ENCODE measurements around the gene POU6F2. TPM values are rescaled to one million over a fixed set of nuclear protein-coding genes. Genes with fewer than 3 reads are reported as not detected.

Gene POU6F2
- total and polyA plus RNA-seq, 2 experiments from 2014 or later, result 7.2 to 7.3 TPM

- TF ChIP-seq, protein P1, sequence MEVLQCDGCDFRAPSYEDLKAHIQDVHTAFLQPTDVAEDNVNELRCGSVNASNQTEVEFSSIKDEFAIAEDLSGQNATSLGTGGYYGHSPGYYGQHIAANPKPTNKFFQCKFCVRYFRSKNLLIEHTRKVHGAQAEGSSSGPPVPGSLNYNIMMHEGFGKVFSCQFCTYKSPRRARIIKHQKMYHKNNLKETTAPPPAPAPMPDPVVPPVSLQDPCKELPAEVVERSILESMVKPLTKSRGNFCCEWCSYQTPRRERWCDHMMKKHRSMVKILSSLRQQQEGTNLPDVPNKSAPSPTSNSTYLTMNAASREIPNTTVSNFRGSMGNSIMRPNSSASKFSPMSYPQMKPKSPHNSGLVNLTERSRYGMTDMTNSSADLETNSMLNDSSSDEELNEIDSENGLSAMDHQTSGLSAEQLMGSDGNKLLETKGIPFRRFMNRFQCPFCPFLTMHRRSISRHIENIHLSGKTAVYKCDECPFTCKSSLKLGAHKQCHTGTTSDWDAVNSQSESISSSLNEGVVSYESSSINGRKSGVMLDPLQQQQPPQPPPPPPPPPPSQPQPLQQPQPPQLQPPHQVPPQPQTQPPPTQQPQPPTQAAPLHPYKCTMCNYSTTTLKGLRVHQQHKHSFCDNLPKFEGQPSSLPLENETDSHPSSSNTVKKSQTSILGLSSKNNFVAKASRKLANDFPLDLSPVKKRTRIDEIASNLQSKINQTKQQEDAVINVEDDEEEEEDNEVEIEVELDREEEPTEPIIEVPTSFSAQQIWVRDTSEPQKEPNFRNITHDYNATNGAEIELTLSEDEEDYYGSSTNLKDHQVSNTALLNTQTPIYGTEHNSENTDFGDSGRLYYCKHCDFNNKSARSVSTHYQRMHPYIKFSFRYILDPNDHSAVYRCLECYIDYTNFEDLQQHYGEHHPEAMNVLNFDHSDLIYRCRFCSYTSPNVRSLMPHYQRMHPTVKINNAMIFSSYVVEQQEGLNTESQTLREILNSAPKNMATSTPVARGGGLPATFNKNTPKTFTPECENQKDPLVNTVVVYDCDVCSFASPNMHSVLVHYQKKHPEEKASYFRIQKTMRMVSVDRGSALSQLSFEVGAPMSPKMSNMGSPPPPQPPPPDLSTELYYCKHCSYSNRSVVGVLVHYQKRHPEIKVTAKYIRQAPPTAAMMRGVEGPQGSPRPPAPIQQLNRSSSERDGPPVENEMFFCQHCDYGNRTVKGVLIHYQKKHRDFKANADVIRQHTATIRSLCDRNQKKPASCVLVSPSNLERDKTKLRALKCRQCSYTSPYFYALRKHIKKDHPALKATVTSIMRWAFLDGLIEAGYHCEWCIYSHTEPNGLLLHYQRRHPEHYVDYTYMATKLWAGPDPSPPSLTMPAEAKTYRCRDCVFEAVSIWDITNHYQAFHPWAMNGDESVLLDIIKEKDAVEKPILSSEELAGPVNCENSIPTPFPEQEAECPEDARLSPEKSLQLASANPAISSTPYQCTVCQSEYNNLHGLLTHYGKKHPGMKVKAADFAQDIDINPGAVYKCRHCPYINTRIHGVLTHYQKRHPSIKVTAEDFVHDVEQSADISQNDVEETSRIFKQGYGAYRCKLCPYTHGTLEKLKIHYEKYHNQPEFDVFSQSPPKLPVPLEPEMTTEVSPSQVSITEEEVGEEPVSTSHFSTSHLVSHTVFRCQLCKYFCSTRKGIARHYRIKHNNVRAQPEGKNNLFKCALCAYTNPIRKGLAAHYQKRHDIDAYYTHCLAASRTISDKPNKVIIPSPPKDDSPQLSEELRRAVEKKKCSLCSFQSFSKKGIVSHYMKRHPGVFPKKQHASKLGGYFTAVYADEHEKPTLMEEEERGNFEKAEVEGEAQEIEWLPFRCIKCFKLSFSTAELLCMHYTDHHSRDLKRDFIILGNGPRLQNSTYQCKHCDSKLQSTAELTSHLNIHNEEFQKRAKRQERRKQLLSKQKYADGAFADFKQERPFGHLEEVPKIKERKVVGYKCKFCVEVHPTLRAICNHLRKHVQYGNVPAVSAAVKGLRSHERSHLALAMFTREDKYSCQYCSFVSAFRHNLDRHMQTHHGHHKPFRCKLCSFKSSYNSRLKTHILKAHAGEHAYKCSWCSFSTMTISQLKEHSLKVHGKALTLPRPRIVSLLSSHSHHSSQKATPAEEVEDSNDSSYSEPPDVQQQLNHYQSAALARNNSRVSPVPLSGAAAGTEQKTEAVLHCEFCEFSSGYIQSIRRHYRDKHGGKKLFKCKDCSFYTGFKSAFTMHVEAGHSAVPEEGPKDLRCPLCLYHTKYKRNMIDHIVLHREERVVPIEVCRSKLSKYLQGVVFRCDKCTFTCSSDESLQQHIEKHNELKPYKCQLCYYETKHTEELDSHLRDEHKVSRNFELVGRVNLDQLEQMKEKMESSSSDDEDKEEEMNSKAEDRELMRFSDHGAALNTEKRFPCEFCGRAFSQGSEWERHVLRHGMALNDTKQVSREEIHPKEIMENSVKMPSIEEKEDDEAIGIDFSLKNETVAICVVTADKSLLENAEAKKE (CRISPR knock-in tag; IDR thresholded peaks at IDR 0.05), result no peak
- no peak for TF ChIP-seq NANOG (IDR thresholded peaks at IDR 0.05; ENCODE audit: borderline replicate concordance)
- TF ChIP-seq POLR2AphosphoS5 (IDR thresholded peaks at IDR 0.05; ENCODE audit: low read depth), result no peak
- no peak for TF ChIP-seq CTCF (conservative IDR thresholded peaks at IDR 0.05; ENCODE audit: low read depth in 2 of 2)
- TF ChIP-seq ETS1 (IDR thresholded peaks at IDR 0.05), result no peak
- no peak for TF ChIP-seq STAT1 (IDR thresholded peaks at IDR 0.05; ENCODE audit: unreplicated experiment)
- TF ChIP-seq ZNF331 (CRISPR knock-in tag; IDR thresholded peaks at IDR 0.05; ENCODE audit: low read depth), result no peak
- no peak for TF ChIP-seq CREB1 (CRISPR knock-in tag; IDR thresholded peaks at IDR 0.05; ENCODE audit: low read depth)
- no peak for TF ChIP-seq EZH2 (IDR thresholded peaks at IDR 0.05; ENCODE audit: low read depth, unreplicated experiment)
These were observed 538.8 kb downstream of the POU6F2 start (continued) for GRCh38 chr7:39516498-39516897.

Measured in GM23338 (cell line).